GM12874 (cell line): ENCODE measurements around the gene CD248.

Experiments used
- TF ChIP-seq, protein P1 (sequence below): IDR thresholded peaks from 2 replicates; pipeline ENCODE4 v1.5.1; 2011; ENCODE audit warnings: low read depth, mild to moderate bottlenecking, control low read depth, low read length, moderate library complexity; ENCODE audit not compliant: insufficient read depth

Gene CD248

DNA sequence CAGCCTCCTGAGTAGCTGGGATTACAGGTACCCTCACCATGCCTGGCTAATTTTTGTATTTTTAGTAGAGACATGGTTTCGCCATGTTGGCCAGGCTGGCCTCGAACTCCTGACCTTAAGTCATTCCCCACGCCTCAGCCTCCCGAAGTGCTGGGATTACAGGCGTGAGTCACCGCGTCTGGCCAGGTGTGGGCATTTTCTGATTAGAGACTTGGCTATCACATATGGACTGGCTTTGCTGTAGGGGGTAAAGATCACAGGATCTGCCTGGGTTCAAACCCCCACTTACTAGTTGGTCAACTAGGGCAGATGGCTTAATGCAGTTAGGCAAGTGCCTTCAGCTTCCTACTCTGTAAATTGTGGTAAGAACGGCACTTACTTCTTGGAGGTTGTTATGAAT lies 6.5 kb downstream of the CD248 start:
- TF ChIP-seq, protein P1, sequence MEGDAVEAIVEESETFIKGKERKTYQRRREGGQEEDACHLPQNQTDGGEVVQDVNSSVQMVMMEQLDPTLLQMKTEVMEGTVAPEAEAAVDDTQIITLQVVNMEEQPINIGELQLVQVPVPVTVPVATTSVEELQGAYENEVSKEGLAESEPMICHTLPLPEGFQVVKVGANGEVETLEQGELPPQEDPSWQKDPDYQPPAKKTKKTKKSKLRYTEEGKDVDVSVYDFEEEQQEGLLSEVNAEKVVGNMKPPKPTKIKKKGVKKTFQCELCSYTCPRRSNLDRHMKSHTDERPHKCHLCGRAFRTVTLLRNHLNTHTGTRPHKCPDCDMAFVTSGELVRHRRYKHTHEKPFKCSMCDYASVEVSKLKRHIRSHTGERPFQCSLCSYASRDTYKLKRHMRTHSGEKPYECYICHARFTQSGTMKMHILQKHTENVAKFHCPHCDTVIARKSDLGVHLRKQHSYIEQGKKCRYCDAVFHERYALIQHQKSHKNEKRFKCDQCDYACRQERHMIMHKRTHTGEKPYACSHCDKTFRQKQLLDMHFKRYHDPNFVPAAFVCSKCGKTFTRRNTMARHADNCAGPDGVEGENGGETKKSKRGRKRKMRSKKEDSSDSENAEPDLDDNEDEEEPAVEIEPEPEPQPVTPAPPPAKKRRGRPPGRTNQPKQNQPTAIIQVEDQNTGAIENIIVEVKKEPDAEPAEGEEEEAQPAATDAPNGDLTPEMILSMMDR: no peak

DNA sequence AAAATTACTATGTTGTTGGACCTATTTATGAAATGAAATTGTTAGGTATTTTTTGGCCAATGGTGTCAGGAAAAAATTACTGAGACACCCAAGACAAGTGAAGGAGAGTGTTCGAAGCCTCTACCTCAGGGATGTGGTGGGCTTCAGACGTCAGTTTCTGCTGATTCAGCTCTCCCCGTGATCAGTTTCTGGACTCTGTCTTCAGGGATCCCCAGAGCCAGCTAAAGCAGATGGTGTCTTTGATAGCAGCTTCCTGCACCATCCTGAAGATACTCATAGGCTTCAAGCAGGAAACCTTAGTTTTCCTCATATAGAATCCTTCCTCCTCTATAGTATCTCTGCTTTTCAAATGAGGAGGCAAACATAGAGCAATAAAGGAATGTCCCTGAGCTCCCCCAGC lies 7.4 kb downstream of the CD248 start:
- TF ChIP-seq, protein P1: no peak

DNA sequence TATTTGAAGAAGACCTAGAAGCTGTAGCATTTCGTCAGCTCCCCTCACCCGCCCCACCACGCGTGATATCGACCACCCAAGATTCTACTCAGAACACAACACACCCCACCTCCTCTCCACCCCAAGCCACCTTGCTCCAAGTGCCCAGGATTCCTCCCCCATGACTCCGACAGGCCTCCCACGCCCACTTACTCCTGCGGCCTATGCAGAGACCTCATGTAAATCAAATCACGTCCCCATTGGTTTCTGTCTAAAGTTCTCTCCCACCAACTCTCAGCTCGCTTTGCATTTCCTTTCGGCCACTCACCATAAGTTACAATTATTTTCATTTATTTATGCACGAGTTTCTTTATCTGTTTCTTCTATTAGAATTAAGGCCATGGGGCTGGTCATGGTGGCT lies 14.2 kb downstream of the CD248 start:
- TF ChIP-seq, protein P1: no peak

DNA sequence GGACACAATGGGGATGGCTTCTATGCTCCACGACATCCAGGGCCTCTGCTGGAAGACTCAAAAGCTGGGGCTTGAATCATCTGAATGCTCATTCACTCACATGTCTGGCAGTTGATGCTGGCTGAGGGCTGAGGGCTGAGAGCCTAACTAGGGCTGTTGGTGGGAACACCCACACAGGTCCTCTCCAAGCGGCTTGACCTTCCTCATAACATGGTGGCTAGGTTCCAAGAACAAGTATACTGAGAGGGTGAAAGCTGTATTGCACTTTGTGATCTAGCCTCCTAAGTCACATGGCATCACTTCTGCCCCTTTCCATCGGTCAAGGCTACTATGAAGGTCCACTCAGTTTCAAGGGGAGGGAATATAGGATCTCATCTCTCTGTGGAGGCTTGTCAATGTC lies 17.7 kb downstream of the CD248 start:
- TF ChIP-seq, protein P1: no peak

DNA sequence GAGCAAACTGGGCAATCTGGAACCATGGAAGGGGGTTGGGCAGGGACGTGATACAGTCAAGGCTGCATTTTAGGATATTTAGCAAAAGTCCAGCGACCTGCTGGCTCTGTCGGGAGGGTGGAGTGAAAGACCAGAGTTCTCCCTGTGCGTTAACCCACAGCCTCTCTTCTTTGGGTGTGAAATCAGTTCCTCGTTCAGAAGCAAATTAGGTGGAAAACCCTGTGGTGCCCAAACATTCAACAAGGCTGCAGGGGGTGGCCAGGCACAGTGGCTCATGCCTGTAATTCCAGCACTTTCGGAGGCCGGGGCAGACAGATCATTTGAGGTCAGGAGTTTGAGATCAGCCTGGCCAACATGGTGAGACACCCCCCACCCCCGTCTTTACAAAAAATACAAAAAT lies 19.2 kb downstream of the CD248 start:
- TF ChIP-seq, protein P1: no peak

DNA sequence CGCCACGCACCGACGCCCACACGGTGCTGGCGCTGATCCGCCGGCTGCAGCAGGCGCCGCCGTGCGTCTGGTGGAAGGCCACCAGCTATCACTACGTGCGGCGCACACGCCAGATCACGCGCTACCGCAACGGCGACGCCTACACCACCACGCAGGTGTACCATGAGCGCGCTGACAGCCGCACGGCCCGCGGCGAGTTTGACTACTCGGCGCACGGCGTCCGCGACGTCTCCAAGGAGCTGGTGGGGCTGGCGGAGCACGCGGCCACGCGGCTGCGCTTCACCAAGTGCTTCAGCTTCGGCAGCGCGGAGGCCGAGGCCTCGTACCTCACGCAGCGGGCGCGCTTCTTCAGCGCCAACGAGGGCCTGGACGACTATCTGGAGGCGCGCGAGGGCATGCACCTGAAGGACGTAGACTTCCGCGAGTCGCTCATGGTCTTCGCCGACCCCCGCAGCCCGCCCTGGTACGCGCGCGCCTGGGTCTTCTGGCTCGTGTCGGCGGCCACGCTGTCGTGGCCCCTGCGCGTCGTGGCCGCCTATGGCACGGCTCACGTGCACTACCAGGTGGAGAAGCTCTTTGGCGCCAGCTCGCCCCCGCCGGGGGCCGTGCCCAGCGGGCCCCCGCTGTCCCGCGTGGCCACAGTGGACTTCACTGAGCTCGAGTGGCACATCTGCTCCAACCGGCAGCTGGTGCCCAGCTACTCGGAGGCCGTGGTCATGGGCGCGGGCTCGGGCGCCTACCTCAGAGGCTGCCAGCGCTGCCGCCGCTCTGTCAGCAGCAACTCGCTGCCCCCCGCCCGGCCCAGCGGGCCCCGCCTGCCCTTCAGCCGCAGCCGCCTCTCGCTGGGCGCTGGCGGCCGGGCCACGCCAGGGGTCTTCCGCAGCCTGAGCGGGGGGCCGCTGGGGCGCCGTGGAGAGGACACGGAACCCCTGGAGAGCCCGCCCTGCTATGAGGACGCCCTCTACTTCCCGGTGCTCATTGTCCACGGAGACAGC lies 21.9 kb downstream of the CD248 start:
- TF ChIP-seq, protein P1: no peak

DNA sequence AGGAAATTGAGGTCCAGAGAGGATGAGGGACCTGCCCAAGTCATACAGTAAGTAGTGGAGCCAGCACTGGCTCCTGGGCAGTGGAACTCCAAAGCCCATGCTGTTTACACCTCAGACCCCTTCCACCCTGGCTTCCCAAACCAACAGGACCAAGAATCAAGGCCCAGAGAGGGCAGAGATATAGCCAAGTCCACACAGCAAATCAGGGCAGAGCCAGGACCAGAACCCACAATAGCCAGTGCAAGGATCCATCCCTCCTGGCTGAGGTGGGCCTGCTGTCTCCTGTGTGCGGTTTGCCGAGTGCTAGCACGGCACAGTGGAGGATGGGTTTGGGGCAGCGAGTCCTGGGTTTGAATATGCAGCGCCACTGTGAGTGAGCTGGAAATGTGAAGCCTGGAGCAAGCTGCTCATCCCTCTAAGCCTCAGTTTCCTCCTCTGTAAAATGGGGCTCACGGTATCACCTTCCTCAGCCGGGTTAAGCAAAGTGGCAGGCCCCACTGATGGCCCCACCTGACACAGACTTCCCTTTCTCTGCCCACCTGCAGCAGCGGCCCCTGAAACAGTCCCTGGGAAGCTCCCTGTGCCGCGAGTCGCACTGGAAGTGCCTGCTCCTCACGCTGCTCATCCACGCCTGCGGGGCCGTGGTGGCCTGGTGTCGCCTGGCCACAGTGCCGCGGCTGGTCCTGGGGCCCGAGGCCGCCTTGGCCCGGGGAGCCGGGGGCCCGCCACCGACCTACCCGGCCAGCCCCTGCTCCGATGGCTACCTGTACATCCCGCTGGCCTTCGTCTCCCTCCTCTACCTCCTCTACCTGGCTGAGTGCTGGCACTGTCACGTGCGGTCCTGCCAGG lies 22.8 kb downstream of the CD248 start:
- TF ChIP-seq, protein P1: no peak
